GM12892 (cell line): ENCODE results near the gene ZNF275.

Source experiments
- POLR2A ChIP-seq: IDR thresholded peaks from 2 replicates; pipeline ENCODE4 v1.6.1; 2011; ENCODE audit warnings: low read depth, low read length, control low read depth
- POLR2AphosphoS5 ChIP-seq: IDR thresholded peaks from 2 replicates; pipeline ENCODE4 v1.6.1; 2011; ENCODE audit warnings: low read depth, low read length, control low read depth
- TAF1 ChIP-seq: IDR thresholded peaks from 2 replicates; pipeline ENCODE4 v1.6.1; 2011; ENCODE audit warnings: low read depth, mild to moderate bottlenecking, control low read depth, low read length, borderline replicate concordance

- TF ChIP-seq POLR2A (no peak), POLR2AphosphoS5 (no peak), TAF1 (no peak)
These were observed 46.7 kb downstream of the ZNF275 start for GRCh38 chrX:153380691-153381090.
